WI38 (cell line): ENCODE measurements around the gene ZC3H12C.

ENCODE experiments used
- H3K4me3 ChIP-seq: 2 replicates; pipeline ENCODE4 v1.5.1; 2011; ENCODE audit warnings: low read depth, mild to moderate bottlenecking, control low read depth, low read length
- TF ChIP-seq, protein P1 (sequence below): IDR thresholded peaks from 2 replicates; pipeline ENCODE4 v1.5.1; 2012; ENCODE audit warnings: low read depth, mild to moderate bottlenecking, control low read depth, low read length

ZC3H12C gene

DNA sequence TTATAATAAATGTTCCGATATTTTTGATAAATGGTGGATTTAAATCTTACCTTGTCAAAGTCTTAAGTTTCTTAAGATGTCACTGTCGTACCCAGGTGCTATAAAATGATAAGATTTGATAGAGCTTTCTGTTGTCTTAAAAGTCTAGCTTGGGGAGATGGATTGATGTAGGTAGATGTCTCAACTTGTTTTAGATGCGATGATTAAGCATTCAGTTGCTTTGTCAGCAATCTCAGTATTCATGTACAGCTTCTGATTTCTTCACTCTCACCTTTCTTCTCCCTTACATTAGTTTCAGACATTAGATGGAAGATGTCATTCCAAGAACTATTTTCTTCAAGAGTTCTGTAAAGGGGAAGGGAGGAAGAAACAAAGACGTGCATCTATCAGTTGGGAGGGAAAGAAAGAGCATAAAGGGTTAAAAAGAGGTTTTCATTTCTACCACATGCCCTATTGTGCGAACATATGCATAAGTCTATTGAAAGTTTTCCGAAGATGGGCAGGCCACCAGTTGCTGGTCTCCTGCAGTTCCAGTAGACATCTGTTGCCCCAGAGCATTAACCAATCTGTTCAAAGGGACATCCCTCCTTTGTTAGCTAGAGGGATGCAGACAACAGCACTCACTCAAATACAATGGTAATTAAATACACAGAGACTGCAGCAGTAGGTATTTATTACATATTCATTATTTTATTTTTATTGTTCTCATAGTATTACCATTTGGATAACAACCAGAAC lies 38.4 kb downstream of the ZC3H12C start:
- TF ChIP-seq, protein P1, sequence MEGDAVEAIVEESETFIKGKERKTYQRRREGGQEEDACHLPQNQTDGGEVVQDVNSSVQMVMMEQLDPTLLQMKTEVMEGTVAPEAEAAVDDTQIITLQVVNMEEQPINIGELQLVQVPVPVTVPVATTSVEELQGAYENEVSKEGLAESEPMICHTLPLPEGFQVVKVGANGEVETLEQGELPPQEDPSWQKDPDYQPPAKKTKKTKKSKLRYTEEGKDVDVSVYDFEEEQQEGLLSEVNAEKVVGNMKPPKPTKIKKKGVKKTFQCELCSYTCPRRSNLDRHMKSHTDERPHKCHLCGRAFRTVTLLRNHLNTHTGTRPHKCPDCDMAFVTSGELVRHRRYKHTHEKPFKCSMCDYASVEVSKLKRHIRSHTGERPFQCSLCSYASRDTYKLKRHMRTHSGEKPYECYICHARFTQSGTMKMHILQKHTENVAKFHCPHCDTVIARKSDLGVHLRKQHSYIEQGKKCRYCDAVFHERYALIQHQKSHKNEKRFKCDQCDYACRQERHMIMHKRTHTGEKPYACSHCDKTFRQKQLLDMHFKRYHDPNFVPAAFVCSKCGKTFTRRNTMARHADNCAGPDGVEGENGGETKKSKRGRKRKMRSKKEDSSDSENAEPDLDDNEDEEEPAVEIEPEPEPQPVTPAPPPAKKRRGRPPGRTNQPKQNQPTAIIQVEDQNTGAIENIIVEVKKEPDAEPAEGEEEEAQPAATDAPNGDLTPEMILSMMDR = no peak
- no peak overlapping the region for H3K4me3 ChIP-seq

DNA sequence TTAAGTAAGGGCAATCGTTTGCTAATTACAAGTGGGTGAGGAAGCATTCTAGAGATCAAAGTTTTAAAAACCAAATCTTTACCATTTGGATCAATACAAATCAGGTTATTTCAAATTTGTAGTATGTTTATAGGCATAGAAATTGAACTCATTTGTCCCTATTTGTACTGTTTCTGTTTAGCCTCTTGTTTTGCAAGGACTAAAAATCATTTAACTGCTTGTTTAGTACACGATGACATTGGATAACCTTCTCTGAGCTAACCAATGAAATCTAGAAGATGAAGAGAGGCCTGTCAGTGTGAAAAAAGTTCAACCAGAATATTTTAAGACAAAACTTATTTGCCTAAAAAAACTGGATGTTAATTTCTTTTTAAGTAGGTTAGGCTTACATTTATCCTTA lies 40.0 kb downstream of the ZC3H12C start:
- TF ChIP-seq, protein P1 = no peak
- no peak overlapping the region for H3K4me3 ChIP-seq

DNA sequence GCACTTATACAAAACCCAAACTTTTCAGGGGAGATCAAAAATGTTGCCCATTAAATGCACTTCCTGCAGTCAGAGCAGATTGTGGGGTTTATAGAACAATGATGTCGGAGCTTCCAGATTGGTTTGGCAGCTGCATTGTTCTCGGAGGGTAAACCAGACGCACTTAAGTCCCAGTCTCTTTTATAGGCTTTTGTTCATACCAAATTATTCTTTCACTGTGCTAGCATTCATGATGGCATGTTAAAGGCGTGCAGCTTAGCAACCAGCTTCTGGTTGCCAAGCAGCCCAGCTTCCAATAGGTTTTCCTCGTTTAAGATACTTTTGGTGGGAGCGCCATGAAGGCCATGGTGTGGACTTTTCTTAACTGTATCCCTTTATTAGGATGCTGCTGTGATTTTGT lies 40.9 kb downstream of the ZC3H12C start:
- no peak overlapping the region for H3K4me3 ChIP-seq
- TF ChIP-seq, protein P1 = no peak

DNA sequence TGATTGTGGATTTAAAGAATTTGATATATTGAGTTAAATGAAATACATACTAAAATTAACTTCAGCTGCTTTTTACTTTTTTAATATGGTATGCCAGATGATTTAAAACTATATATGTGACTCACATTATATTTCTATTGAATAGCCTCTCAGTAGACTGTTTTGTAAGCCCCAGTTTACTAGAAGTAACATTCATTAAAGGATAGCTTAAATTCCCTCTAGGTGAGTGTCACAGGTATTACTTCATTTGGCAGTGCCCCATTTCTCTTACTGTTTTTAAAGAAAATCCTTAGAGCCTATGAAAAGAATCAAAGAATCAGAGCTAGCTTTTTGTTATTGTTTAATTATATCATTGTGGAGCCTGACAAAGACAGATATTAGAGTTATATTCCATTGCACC lies 48.6 kb downstream of the ZC3H12C start:
- TF ChIP-seq, protein P1 = no peak
- H3K4me3 ChIP-seq = no peak overlapping the region

DNA sequence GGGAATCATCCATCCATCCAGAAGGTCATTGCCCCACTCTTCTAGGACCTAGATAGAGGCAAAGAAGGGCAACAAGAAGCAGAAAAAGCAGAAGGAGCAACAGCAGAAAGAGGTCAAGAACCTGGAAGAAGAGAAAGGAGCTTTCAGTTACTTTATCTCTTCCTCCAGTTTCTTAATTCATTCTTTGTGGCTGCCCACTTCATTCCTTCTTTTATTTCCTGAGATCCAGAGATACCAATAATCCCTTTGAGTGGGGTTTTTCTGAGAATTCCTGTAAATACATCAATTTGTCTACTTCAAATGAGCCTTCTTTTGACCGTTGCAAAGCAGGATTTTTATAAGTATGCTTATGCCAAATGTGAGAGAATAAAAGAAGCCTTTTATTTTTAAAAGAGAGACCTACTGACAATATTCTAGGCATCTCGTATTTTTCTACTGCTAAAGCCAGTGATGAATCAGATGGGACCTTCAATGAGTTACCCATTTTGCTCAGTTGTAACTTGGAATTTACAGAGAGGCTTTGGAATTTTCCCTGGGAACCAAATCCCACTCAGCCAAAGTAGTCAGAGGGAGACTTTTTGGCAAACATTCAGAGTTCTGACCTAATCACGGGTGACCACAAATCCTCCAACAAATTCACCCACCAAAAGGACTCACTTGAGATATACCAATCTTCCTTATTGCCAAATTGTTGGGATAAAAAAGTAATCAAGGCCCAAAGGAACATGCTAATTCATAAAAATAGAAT lies 54.9 kb downstream of the ZC3H12C start:
- H3K4me3 ChIP-seq = no peak overlapping the region
- TF ChIP-seq, protein P1 = no peak

DNA sequence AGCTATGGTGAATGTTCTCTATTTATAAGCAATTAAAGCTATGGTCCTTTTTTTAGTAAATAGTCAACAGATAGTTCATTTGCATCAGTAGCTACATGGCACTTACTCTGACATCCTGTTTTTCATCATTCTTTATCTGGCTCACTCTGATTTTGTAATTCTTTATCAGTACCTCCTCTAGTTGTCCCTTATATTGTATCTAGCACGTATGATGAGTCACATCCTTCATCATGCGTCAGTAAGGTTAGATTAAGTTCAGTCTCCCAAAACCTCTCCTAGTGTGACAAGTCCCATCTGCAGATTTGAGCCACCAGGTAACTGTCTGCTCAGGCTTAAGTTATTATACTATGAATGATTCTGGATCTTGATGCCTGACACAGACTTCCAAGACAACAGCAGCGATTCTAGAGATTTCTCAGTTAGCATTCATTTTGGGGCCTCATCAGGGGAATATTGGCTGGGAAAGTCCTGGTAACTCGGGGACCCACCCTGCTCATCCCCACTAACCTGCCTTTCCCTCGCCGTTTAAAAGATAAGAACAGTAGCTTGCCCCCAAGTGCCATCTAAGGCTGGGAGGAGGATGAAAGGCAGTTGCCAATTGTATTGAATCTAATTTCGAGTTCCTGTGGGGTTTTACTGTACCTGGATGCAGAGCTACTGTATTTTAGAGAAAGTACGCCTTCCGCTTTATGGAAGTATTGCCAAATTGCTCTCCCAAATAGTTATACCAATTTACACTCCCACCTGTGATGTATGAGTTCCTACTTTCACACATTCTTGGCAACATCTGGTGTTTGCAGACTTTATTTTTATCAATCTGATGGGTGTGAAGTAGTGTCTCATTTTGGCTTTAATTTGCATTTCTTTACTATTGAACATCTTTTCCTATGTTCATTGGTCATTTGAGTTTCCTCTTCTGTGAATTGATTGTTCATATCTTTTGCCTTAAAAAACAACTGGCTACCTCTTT lies 55.9 kb downstream of the ZC3H12C start:
- H3K4me3 ChIP-seq = no peak overlapping the region
- TF ChIP-seq, protein P1 = no peak
